HL-60 (cell line): ENCODE measurements around the gene MEIS1.

Source experiments
- GABPA ChIP-seq: IDR thresholded peaks from 2 replicates; pipeline ENCODE4 v1.6.1; 2012; ENCODE audit warnings: low read depth
- POLR2AphosphoS5 ChIP-seq: IDR thresholded peaks from 2 replicates; pipeline ENCODE4 v1.6.1; 2012; ENCODE audit warnings: low read depth
- SPI1 ChIP-seq: IDR thresholded peaks from 2 replicates; pipeline ENCODE4 v1.6.1; 2012; ENCODE audit warnings: low read depth, mild to moderate bottlenecking, borderline replicate concordance
- TF ChIP-seq, protein P1 (sequence below): IDR thresholded peaks from one replicate; pipeline ENCODE4 v1.5.1; 2011; ENCODE audit warnings: low read length, control low read depth, inconsistent platforms; ENCODE audit not compliant: insufficient read depth
- TF ChIP-seq, protein P2 (sequence below): IDR thresholded peaks from 2 replicates; pipeline ENCODE4 v1.6.1; 2012; ENCODE audit warnings: low read depth; ENCODE audit not compliant: insufficient replicate concordance

DNA sequence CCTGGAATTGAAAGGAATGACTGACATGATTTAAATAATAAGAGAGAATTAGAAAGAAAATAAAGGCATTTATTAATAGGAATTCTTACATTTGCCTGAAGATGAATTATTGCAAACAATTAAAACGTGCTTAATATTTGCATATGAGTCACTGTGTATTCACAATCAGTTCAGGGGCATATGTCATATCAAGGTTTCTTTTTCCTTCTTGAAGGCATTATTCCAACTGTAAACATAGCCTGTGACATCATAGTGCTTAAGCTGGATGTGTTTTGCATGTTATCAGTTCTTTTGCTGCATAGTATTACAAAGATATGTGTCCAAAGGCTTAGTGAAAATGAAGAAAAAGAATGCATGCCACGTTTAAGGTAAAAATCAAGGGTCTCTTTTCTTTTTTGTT lies 80.8 kb downstream of the MEIS1 start:
- TF ChIP-seq, protein P1, sequence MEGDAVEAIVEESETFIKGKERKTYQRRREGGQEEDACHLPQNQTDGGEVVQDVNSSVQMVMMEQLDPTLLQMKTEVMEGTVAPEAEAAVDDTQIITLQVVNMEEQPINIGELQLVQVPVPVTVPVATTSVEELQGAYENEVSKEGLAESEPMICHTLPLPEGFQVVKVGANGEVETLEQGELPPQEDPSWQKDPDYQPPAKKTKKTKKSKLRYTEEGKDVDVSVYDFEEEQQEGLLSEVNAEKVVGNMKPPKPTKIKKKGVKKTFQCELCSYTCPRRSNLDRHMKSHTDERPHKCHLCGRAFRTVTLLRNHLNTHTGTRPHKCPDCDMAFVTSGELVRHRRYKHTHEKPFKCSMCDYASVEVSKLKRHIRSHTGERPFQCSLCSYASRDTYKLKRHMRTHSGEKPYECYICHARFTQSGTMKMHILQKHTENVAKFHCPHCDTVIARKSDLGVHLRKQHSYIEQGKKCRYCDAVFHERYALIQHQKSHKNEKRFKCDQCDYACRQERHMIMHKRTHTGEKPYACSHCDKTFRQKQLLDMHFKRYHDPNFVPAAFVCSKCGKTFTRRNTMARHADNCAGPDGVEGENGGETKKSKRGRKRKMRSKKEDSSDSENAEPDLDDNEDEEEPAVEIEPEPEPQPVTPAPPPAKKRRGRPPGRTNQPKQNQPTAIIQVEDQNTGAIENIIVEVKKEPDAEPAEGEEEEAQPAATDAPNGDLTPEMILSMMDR = no peak
- TF ChIP-seq, protein P2, sequence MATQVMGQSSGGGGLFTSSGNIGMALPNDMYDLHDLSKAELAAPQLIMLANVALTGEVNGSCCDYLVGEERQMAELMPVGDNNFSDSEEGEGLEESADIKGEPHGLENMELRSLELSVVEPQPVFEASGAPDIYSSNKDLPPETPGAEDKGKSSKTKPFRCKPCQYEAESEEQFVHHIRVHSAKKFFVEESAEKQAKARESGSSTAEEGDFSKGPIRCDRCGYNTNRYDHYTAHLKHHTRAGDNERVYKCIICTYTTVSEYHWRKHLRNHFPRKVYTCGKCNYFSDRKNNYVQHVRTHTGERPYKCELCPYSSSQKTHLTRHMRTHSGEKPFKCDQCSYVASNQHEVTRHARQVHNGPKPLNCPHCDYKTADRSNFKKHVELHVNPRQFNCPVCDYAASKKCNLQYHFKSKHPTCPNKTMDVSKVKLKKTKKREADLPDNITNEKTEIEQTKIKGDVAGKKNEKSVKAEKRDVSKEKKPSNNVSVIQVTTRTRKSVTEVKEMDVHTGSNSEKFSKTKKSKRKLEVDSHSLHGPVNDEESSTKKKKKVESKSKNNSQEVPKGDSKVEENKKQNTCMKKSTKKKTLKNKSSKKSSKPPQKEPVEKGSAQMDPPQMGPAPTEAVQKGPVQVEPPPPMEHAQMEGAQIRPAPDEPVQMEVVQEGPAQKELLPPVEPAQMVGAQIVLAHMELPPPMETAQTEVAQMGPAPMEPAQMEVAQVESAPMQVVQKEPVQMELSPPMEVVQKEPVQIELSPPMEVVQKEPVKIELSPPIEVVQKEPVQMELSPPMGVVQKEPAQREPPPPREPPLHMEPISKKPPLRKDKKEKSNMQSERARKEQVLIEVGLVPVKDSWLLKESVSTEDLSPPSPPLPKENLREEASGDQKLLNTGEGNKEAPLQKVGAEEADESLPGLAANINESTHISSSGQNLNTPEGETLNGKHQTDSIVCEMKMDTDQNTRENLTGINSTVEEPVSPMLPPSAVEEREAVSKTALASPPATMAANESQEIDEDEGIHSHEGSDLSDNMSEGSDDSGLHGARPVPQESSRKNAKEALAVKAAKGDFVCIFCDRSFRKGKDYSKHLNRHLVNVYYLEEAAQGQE = no peak
- no peak for TF ChIP-seq POLR2AphosphoS5
- no peak for TF ChIP-seq GABPA
- no peak for TF ChIP-seq SPI1
